Stimulated activated effector memory CD8-positive, alpha-beta T cell treated with anti-CD3 and anti-CD28 coated beads, Interleukin-12 subunit alpha, Interleukin-12 subunit beta, amount 100 ng/mL, for 72 hours (primary cell): ENCODE data around the gene SLC28A2.
A peak's percentile ranks its signal among the peaks of the same experiment; 100 is the strongest.
"Not testable (repeated sequence)": the region's sequence is repeated elsewhere in the genome, so short reads cannot be mapped to it uniquely, and the experiment has no call there.

Source experiments
- ATAC-seq: fragments of 150-1000 bp; cut with Tn5 transposase; 2 replicates; pipeline ENCODE4 v1.10.0; 2021
- DNase-seq, 2 donors: peaks; one replicate each; pipeline ENCODE4 v3.0.0; 2021 to 2022; ENCODE audit warnings: low spot score in 2 of 2
- H3K27ac Mint-ChIP-seq: one replicate; pipeline ENCODE4 v1.8.0; 2022; ENCODE audit warnings: mild to moderate bottlenecking, mixed read lengths
- H3K36me3 Mint-ChIP-seq: one replicate; pipeline ENCODE4 v1.8.0; 2022; ENCODE audit warnings: mild to moderate bottlenecking, mixed read lengths
- H3K4me1 Mint-ChIP-seq: one replicate; pipeline ENCODE4 v1.8.0; 2022; ENCODE audit warnings: mixed read lengths
- H3K4me3 Mint-ChIP-seq: one replicate; pipeline ENCODE4 v1.8.0; 2022; ENCODE audit warnings: mild to moderate bottlenecking, mixed read lengths
- H3K9me3 Mint-ChIP-seq: one replicate; pipeline ENCODE4 v1.8.0; 2022; ENCODE audit warnings: mixed read lengths

The SLC28A2 gene

DNA sequence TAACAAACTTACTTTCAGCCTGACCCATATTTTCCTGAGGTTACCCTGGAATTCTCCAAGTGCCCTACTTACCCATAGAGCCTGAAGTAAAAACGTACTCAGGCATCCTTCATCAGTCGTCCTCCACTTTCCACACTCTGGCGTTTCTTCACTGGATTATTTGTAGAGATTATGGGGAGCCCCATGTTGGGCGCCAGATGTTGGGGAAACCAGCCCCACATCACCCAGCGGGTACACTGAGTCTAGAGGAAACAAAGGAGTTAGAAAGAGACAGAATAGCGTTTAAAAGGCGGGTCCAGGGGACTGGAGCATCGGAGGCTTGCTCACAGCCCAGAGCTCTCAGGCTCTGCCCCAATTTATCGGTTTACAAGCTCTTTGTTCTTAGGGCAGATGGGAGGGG lies 9.7 kb upstream of the SLC28A2 start:
- DNase-seq, result no peak
- H3K9me3 Mint-ChIP-seq, result peaks cover 34% of the 10 kb centered on the region
- no peak for ATAC-seq

DNA sequence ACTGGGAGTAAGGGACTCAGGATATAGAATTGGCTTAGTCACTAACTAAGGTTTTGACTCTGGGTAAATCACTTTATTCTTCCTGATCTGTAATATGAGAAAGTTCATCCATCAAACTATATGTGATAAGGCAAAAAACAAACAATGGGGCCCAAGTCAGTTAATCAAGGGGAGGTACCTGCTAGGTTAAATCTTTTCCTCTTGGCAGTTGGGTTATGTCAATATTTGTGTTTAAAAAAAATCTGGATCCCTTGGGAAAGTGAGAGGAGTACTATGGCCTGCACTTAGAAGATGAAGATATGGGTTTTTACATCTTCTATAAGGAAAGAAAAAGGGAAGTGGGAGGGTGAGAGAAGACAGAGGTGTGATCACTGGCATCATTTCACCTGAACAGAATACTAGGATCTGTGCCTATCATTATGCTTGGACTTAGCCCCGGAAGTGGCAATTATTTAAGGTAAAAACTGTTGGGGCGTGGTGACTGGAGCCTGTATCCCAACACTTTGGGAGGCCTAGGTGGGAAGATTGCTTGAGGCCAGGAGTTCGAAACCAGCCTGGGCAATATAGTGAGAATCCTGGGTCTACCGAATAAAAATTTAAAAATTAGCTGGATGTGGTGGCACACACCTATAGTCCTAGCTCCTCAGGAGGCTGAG lies 2.8 kb upstream of the SLC28A2 start:
- H3K27ac Mint-ChIP-seq, result no peak overlapping the region
- no peaks in the 10 kb centered on the region for H3K4me1 Mint-ChIP-seq
- DNase-seq, result no peak
- H3K4me3 Mint-ChIP-seq, result no peak overlapping the region
- H3K36me3 Mint-ChIP-seq, result no peaks in the 10 kb centered on the region
- H3K9me3 Mint-ChIP-seq, result peaks cover 11% of the 10 kb centered on the region
- ATAC-seq, result no peak

More for the DNA sequence above, 9.7 kb upstream of the SLC28A2 start:
- no peaks in the 10 kb centered on the region for H3K36me3 Mint-ChIP-seq
- no peaks in the 10 kb centered on the region for H3K4me1 Mint-ChIP-seq
- H3K4me3 Mint-ChIP-seq, result no peak overlapping the region
- H3K27ac Mint-ChIP-seq, result no peak overlapping the region

DNA sequence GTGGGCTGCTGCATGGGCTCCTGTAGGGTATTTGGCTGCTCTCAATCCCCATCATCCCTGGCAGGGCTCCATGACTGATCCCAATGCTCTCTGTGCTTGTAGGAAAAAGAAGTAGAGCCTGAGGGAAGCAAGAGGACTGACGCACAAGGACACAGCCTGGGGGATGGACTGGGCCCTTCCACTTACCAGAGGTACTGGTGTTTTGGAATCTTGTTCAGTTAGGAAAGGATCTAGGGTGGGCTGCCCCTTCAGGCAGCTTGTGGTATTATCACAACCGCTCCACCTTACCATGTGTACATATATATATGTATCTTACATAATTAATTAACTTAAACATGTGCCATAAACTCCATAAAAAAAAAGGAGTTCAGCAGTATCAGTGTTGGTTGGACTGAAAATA lies 1.3 kb downstream of the SLC28A2 start:
- H3K27ac Mint-ChIP-seq, result no peak overlapping the region
- no peaks in the 10 kb centered on the region for H3K36me3 Mint-ChIP-seq
- DNase-seq (no peak), ATAC-seq (no peak)
- H3K9me3 Mint-ChIP-seq, result no peaks in the 10 kb centered on the region
- no peaks in the 10 kb centered on the region for H3K4me1 Mint-ChIP-seq
- H3K4me3 Mint-ChIP-seq, result no peak overlapping the region

DNA sequence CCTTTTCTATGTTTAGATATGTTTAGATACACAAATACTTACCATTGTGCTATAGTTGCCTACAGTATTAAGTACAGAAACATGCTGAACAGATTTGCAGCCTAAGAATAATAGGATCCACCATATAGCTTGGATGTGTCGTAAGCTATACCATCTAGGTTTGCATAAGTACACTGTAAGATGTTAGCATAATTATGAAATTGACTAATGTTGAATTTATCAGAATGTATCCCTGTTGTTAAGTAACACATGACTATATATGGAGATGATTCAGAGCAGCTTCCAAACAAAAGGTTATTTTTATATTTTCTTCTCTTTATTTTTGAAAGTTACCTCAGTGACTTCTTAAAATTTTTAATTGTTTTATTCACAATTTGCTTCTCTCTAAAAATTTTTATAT lies 2.4 kb downstream of the SLC28A2 start:
- DNase-seq, result no peak
- Mint-ChIP-seq H3K4me1 (no peaks in the 10 kb centered on the region), H3K27ac (no peak overlapping the region), H3K36me3 (no peaks in the 10 kb centered on the region), H3K9me3 (no peaks in the 10 kb centered on the region), H3K4me3 (no peak overlapping the region)
- ATAC-seq, result no peak

DNA sequence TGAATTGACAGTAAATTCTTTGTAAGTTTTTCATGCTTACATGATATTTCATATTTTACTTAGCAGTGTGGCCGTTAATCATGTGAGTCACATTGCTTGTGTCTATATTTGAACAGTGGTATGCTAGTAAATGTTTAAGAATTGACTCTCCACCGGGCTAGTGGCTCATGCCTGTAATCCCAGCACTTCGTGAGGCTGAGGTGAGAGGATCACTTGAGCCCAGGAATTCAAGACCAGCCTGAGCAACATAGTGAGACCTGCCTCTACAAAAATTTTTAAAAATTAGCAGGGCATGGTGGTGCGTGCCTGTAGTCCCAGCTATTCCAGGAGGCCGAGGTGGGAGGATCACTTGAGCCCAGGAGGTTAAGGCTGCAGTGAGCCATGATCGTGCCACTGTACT lies 2.8 kb downstream of the SLC28A2 start:
- not testable (repeated sequence) for ATAC-seq, DNase-seq

DNA sequence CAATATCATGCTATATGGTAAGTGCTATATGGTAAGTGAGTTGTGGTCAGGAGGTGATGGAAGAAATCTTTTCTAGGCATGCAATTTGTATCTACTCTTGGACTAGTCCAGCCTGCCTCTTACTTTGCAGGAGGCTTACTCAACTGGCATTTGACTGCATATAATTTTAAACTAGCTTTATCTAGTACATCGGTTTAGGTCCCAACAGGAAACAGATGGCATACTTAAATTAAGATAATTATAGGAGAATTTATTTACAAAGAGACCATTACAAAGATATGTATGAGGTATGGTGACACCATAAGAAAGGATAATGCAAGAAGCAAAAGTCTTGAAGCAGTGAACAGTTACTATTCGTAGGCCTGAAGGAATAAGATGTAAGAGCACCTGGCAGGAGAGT lies 7.8 kb downstream of the SLC28A2 start:
- Mint-ChIP-seq H3K4me1 (no peaks in the 10 kb centered on the region), H3K36me3 (no peaks in the 10 kb centered on the region), H3K27ac (no peak overlapping the region), H3K9me3 (no peaks in the 10 kb centered on the region), H3K4me3 (no peak overlapping the region)
- DNase-seq, result no peak
- ATAC-seq, result no peak

More for the DNA sequence above, 2.8 kb downstream of the SLC28A2 start:
- H3K36me3 Mint-ChIP-seq, H3K4me1 Mint-ChIP-seq, H3K4me3 Mint-ChIP-seq, H3K27ac Mint-ChIP-seq, H3K9me3 Mint-ChIP-seq: not testable (repeated sequence)

DNA sequence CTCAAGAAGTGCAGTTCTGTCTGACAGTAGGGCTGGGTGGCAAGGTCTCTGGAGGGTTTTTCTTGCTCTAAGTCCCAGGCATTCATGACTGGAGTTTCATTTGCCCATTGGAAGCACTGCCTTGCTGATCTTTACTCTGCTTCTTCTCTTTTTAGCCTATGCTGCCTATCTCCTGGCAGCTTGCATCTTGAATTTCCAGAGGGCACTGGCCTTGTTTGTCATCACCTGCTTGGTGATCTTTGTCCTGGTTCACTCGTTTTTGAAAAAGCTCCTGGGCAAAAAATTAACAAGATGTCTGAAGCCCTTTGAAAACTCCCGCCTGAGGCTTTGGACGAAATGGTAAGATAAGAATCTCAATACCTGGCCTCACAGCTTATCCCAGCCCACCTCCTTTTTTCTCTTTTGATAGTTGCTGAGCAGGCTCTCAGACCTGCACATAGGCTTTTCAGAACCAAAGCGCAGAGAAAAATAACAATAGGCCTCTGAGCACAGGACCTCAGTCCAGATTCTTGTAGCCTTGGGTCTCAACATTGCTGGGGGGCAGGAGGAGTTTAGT lies 10.9 kb downstream of the SLC28A2 start:
- Mint-ChIP-seq H3K27ac (no peak overlapping the region), H3K4me1 (no peaks in the 10 kb centered on the region), H3K9me3 (no peaks in the 10 kb centered on the region), H3K36me3 (no peaks in the 10 kb centered on the region), H3K4me3 (no peak overlapping the region)
- DNase-seq, result no peak
- no peak for ATAC-seq

DNA sequence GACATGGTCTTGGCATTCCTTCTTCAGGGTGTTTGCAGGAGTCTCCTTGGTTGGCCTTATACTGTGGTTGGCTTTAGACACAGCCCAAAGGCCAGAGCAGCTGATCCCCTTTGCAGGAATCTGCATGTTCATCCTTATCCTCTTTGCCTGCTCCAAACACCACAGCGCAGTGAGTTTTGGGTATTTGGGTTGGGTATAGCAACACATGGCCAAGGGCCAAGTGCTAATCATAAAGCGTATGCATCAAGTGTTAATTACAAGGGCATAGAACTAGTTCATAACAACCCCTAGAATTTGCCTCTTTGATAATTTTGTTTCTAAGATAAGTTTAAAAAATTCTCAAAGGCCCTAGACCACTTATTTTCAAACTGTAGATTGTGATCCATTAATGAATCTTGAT lies 11.8 kb downstream of the SLC28A2 start:
- no peak overlapping the region for H3K27ac Mint-ChIP-seq
- no peak for DNase-seq
- H3K36me3 Mint-ChIP-seq, result no peaks in the 10 kb centered on the region
- no peaks in the 10 kb centered on the region for H3K9me3 Mint-ChIP-seq
- no peak overlapping the region for H3K4me3 Mint-ChIP-seq
- H3K4me1 Mint-ChIP-seq, result no peaks in the 10 kb centered on the region
- no peak for ATAC-seq

DNA sequence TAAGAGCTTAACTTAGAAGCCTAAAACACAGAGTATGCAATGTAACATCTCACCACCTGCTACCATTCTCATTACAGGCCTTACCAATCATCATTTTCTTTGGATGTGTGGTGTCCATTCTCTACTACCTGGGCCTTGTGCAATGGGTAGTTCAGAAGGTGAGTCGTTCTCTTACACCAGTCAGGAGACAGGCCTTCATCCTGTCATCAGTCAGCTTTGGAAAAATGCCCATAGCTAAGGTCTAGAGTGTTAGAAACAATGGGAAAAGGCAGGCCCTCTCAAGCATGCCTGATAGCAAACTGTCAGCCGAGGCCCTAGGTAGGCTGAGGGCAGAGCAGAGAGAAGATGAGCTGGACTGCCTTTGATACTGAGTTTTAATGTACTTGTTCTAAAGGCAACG lies 13.5 kb downstream of the SLC28A2 start:
- Mint-ChIP-seq H3K4me3 (no peak overlapping the region), H3K9me3 (no peaks in the 10 kb centered on the region), H3K4me1 (no peaks in the 10 kb centered on the region), H3K27ac (no peak overlapping the region), H3K36me3 (no peaks in the 10 kb centered on the region)
- ATAC-seq (no peak), DNase-seq (no peak)

DNA sequence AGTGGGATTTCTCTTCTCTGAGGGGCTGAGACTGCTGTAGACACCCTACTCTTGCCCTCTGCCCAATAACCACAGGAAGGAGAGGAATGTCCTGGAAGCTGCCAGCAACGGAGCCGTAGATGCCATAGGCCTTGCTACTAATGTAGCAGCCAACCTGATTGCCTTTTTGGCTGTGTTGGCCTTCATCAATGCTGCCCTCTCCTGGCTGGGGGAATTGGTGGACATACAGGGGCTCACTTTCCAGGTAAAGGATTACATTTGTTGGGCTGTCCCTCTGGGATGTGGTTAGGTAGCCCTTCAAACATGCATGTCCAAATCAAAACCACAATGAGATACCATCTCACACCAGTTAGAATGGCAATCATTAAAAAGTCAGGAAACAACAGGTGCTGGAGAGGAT lies 16.1 kb downstream of the SLC28A2 start:
- Mint-ChIP-seq H3K9me3 (no peaks in the 10 kb centered on the region), H3K4me1 (no peaks in the 10 kb centered on the region), H3K4me3 (no peak overlapping the region), H3K36me3 (no peaks in the 10 kb centered on the region), H3K27ac (no peak overlapping the region)
- DNase-seq, result no peak
- ATAC-seq, result no peak

DNA sequence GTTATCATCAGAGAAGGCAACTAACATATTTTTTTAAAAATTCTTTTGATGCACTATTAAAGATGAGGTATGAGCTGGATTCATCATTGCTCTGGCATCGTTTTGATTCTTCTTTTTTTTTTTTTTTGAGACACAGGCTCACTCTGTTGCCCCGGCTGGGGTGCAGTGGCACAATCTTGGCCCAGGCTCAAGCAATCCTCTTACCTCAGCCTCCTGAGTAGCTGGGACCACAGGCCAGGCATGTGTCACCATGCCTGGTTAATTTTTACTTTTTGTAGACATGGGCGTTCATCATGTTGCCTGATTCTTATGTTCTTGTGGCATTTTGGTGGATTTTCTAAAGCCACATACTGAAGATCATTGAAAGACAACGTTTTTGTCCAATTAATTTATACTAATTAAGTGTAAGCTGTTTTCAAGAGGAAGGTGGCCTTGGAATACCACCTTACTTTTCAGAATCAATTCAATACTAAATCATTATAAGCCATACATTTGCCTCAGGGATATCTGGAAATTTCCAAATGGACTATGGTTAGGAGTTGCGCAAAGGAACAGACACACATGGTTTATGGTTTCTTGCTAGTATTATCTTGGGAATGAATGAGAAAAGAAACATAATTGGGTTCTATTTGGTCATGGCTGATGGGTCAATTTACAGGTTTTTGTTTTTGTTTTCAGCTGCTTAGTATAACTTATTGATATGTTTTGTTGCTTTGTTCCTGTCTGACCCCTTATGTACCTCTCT lies 22.8 kb downstream of the SLC28A2 start:
- ATAC-seq (no peak), DNase-seq (no peak)
- H3K9me3 Mint-ChIP-seq, result no peaks in the 10 kb centered on the region
- H3K36me3 Mint-ChIP-seq, result no peaks in the 10 kb centered on the region
- no peak overlapping the region for H3K27ac Mint-ChIP-seq
- H3K4me3 Mint-ChIP-seq, result no peak overlapping the region
- peaks cover 11% of the 10 kb centered on the region for H3K4me1 Mint-ChIP-seq

DNA sequence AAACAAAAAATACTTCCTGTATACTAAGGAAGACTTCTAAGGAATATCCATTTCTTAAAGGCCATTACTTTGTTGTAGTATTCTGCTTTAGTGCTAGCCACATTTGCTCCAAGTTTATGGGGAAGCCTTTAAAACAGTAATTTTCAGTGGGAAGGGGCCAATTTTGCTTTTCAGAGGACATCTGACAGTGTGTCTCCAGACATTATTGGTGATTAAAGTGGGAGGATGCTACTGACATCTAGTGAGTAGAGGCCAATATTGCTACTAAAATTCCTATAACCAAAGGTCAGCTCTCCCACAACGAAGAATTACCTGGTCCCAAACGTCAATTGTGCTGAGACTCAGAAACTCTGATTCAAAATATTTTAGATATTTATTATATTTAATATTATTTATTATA lies 24.8 kb downstream of the SLC28A2 start:
- Mint-ChIP-seq H3K4me3 (no peak overlapping the region), H3K4me1 (peaks cover 11% of the 10 kb centered on the region), H3K36me3 (no peaks in the 10 kb centered on the region), H3K27ac (no peak overlapping the region), H3K9me3 (no peaks in the 10 kb centered on the region)
- ATAC-seq, result no peak
- DNase-seq, result no peak

DNA sequence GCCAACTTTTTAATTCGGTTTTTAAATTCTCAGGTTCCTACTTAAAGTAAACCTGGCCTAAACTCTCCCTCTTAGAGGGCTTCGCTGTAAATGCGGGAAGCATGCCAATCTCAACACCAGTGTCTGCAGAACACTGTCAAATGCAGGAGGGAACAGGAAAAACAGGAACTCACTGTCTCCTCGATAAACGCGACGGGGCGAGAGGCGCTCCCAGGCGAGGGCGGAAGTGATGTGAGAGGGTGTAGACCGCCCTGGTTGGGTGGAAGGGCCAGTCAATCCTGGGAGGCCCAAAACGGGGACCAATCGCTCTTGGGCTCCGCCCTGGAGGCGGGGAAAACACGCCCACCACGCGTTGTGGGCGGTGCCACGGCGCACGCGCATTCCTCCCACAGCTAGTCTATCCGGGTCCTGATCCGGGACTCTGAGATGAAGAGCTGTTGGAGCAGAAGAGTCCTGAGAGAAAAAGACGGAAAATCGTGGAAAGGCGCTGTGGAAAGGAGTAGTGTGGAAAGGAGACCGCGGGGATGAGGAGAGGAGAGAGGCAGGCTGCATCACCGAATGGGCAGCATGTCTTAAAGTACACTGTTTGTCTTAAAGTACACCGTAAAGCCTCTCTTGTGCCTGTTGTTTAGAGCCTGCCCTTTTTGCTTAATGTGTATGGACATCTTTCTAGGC lies 27.1 kb downstream of the SLC28A2 start:
- peak; percentile 100 for ATAC-seq
- Mint-ChIP-seq H3K27ac (peak overlapping the region; percentile 84), H3K4me3 (peak overlapping the region; percentile 83), H3K9me3 (no peaks in the 10 kb centered on the region), H3K4me1 (peaks cover 11% of the 10 kb centered on the region), H3K36me3 (no peaks in the 10 kb centered on the region)
- peak; percentile 95 to 99 for DNase-seq

DNA sequence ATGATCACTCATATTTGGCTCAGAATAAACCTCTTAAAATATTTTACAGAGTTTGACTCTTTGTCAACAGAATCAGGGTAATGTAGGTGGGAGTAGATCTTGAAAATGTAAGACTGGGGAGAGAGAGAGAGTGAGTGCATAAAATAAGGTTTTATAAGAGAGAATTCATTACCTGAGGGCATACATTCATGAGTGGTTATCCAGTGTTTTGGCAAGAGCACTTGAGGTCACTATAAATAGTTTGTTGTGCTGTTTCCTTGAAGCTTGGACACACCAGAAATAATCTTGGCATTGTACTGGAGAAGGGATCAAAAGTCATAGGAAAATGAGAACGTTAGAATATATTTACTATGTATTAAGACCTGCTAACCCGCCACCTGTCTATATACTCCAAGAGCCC lies 33.4 kb downstream of the SLC28A2 start:
- H3K36me3 Mint-ChIP-seq, result no peaks in the 10 kb centered on the region

DNA sequence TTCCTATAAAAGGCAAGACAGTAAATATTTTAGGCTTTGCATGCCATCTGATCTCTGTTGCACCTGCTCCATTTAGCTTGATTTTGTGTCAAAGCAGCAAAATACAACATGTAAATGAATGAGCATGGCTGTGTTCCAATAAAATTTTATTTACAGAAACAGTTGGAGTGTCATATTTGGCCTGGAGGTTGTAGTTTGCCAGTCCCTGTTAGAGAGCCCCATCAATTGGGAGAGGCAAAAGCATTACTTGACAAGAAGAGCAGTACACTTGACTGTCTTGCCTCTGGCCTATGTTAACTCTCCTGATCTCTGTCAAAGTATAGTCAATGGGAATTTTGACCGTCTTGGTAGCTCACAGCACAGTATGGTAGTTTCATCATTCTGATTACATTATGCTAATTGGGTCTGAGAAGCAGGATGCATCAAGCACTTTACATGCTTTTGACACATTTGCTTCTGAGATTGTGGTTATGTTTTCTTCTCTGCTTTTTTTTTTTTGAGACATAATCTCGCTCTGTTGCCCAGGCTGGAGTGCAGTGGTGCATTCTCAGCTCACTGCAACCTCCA lies 35.4 kb downstream of the SLC28A2 start:
- Mint-ChIP-seq H3K27ac (no peak overlapping the region), H3K4me1 (no peaks in the 10 kb centered on the region), H3K9me3 (no peaks in the 10 kb centered on the region), H3K4me3 (no peak overlapping the region), H3K36me3 (no peaks in the 10 kb centered on the region)
- no peak for ATAC-seq
- DNase-seq, result no peak

More for the DNA sequence above, 33.4 kb downstream of the SLC28A2 start:
- Mint-ChIP-seq H3K4me3 (no peak overlapping the region), H3K27ac (no peak overlapping the region), H3K9me3 (no peaks in the 10 kb centered on the region), H3K4me1 (no peaks in the 10 kb centered on the region)
- no peak for DNase-seq
- no peak for ATAC-seq
